H1 (cell line): ENCODE measurements around the gene NT5DC1. TPM values are rescaled to one million over a fixed set of nuclear protein-coding genes. Genes with fewer than 3 reads are reported as not detected.

ENCODE experiments used
- CTCF ChIA-PET: fragments of 300-600 bp; sonication (Branson Sonifier 250); formaldehyde crosslinking; loops from one replicate; lab custom pipeline; 2021; ENCODE audit not compliant: partially characterized antibody; lab: Charles Lee
- POLR2A ChIA-PET: fragments of 300-600 bp; sonication (Branson Sonifier 250); formaldehyde crosslinking; loops from one replicate; lab custom pipeline; 2021; ENCODE audit warnings: inconsistent platforms; ENCODE audit not compliant: partially characterized antibody; lab: Charles Lee
- DNase-seq, 2 experiments: peaks; one replicate each; pipeline versions ENCODE4 v3.0.0 to v3.0.0-alpha.2; 2010 to 2022; ENCODE audit warnings: low spot score in 2 of 2, low read depth in 1 of 2, mixed read lengths in 1 of 2
- FAIRE-seq: peaks from 2 replicates; lab custom pipeline; 2011; peaks lifted over from hg19 to GRCh38; lab: Jason Lieb, UNC
- H2AFZ ChIP-seq: 2 replicates; pipeline ENCODE4 v1.8.1; 2012; ENCODE audit warnings: low read length, inconsistent platforms
- H2AK5ac ChIP-seq: 2 replicates; pipeline ENCODE4 v1.6.1; 2013; ENCODE audit warnings: low read depth, low read length
- H2BK120ac ChIP-seq: replicated peaks from 2 replicates; pipeline ENCODE3; 2013; ENCODE audit warnings: low read depth, low read length, inconsistent platforms
- H2BK12ac ChIP-seq: 2 replicates; pipeline ENCODE4 v1.6.1; 2013; ENCODE audit warnings: low read depth, low read length
- H2BK15ac ChIP-seq: 2 replicates; pipeline ENCODE4 v1.6.1; 2013; ENCODE audit warnings: low read length
- H2BK20ac ChIP-seq: 2 replicates; pipeline ENCODE4 v1.6.1; 2013; ENCODE audit warnings: low read length
- H2BK5ac ChIP-seq: 2 replicates; pipeline ENCODE4 v1.6.1; 2013; ENCODE audit warnings: low read depth, low read length
- H3K14ac ChIP-seq: 2 replicates; pipeline ENCODE4 v1.6.1; 2013; ENCODE audit warnings: inconsistent platforms; ENCODE audit not compliant: insufficient read length
- H3K18ac ChIP-seq: 2 replicates; pipeline ENCODE4 v1.6.1; 2013; ENCODE audit warnings: low read length; ENCODE audit errors: extremely low read depth
- H3K23ac ChIP-seq: 2 replicates; pipeline ENCODE4 v1.6.1; 2013; ENCODE audit warnings: inconsistent platforms; ENCODE audit not compliant: insufficient read length
- H3K23me2 ChIP-seq: 2 replicates; pipeline ENCODE4 v1.6.1; 2013; ENCODE audit warnings: low read depth, low read length
- H3K27ac ChIP-seq: 2 replicates; pipeline ENCODE4 v1.6.1; 2011; ENCODE audit warnings: low read depth, low read length, inconsistent platforms
- H3K27me3 ChIP-seq, 4 experiments: replicated peaks in 1 of 4; 1 replicate in 1 of 4; 2 replicates in 3 of 4; pipeline versions ENCODE4 v1.6.1 to v1.8.1; 2011 to 2013; ENCODE audit warnings: low read length in 3 of 4, mild to moderate bottlenecking in 3 of 4, inconsistent platforms in 2 of 4, mixed read lengths in 2 of 4, moderate library complexity in 1 of 4; ENCODE audit not compliant: control insufficient read depth in 3 of 4, insufficient read depth in 3 of 4; ENCODE audit errors: extremely low read depth in 1 of 4
- H3K36me3 ChIP-seq, 4 experiments: 2 replicates each; pipeline versions ENCODE4 v1.6.1 to v1.8.1; 2011 to 2013; ENCODE audit warnings: mild to moderate bottlenecking in 4 of 4, low read length in 3 of 4, moderate library complexity in 2 of 4, control low read depth in 1 of 4, inconsistent platforms in 1 of 4; ENCODE audit not compliant: insufficient read depth in 4 of 4, control insufficient read depth in 2 of 4
- H3K4ac ChIP-seq: replicated peaks from 2 replicates; pipeline ENCODE3; 2013; ENCODE audit warnings: low read length, low read depth, mixed read lengths, inconsistent platforms; ENCODE audit not compliant: insufficient read length
- H3K4me1 ChIP-seq, 4 experiments: replicated peaks in 1 of 4; 1 replicate in 1 of 4; 2 replicates in 3 of 4; pipeline versions ENCODE4 v1.6.1 to v1.8.1; 2011 to 2013; ENCODE audit warnings: low read length in 3 of 4, inconsistent platforms in 2 of 4, mixed read lengths in 1 of 4; ENCODE audit not compliant: insufficient read depth in 4 of 4, control insufficient read depth in 3 of 4
- H3K4me2 ChIP-seq, 2 experiments: 2 replicates each; pipeline versions ENCODE4 v1.6.1 to v1.8.1; 2011 to 2013; ENCODE audit warnings: low read depth in 2 of 2, low read length in 2 of 2, control low read depth in 1 of 2, inconsistent platforms in 1 of 2, mild to moderate bottlenecking in 1 of 2; ENCODE audit not compliant: insufficient read depth in 1 of 2
- H3K4me3 ChIP-seq, 4 experiments: fragments of 200-600, 300-600 bp in 1 of 4; sonication (generic), shearing (Covaris generic), sonication (Bioruptor Twin) in 1 of 4; 2 replicates each; pipeline versions ENCODE4 v1.5.1 to v1.8.1; 2011 to 2016; ENCODE audit warnings: low read length in 4 of 4, low read depth in 3 of 4, control low read depth in 2 of 4, inconsistent platforms in 2 of 4, mild to moderate bottlenecking in 2 of 4, mixed read lengths in 1 of 4, moderate library complexity in 1 of 4; ENCODE audit not compliant: insufficient read depth in 2 of 4; ENCODE audit errors: extremely low read depth in 1 of 4
- H3K56ac ChIP-seq: replicated peaks from 2 replicates; pipeline ENCODE3; 2013; ENCODE audit warnings: low read depth, mild to moderate bottlenecking, mixed read lengths, low read length, inconsistent platforms; ENCODE audit not compliant: insufficient read length
- H3K79me1 ChIP-seq: 2 replicates; pipeline ENCODE4 v1.6.1; 2013; ENCODE audit warnings: low read depth, low read length, control low read depth
- H3K79me2 ChIP-seq, 2 experiments: 2 replicates each; pipeline versions ENCODE4 v1.6.1 to v1.8.1; 2012 to 2013; ENCODE audit warnings: low read length in 2 of 2, mild to moderate bottlenecking in 2 of 2, inconsistent platforms in 1 of 2; ENCODE audit not compliant: insufficient read depth in 2 of 2, control insufficient read depth in 1 of 2
- H3K9ac ChIP-seq, 4 experiments: replicated peaks in 1 of 4; 1 replicate in 1 of 4; 2 replicates in 3 of 4; pipeline versions ENCODE4 v1.6.1 to v1.8.1; 2011 to 2013; ENCODE audit warnings: low read depth in 3 of 4, low read length in 3 of 4, control low read depth in 2 of 4, mild to moderate bottlenecking in 2 of 4, moderate library complexity in 2 of 4, inconsistent platforms in 1 of 4; ENCODE audit errors: extremely low read depth in 1 of 4
- H3K9me3 ChIP-seq, 2 experiments: 2 replicates each; pipeline versions ENCODE4 v1.6.1 to v1.8.1; 2012 to 2013; ENCODE audit warnings: mild to moderate bottlenecking in 2 of 2, moderate library complexity in 2 of 2, control low read depth in 1 of 2, inconsistent platforms in 1 of 2, low read depth in 1 of 2, low read length in 1 of 2, mixed read lengths in 1 of 2; ENCODE audit not compliant: insufficient read depth in 2 of 2
- H4K20me1 ChIP-seq, 2 experiments: replicated peaks in 1 of 2; 2 replicates each; pipeline versions ENCODE3 to v1.8.1; 2011 to 2013; ENCODE audit warnings: inconsistent platforms in 2 of 2, low read length in 2 of 2, mild to moderate bottlenecking in 1 of 2; ENCODE audit not compliant: insufficient read depth in 2 of 2, control insufficient read depth in 1 of 2
- H4K5ac ChIP-seq: 2 replicates; pipeline ENCODE4 v1.6.1; 2013; ENCODE audit warnings: low read length, low read depth, mixed read lengths, inconsistent platforms; ENCODE audit not compliant: insufficient read length
- H4K8ac ChIP-seq: 2 replicates; pipeline ENCODE4 v1.8.0; 2013; ENCODE audit warnings: mild to moderate bottlenecking, moderate library complexity, low read length, inconsistent platforms; ENCODE audit not compliant: insufficient read depth; ENCODE audit errors: extremely low read depth
- H4K91ac ChIP-seq: replicated peaks from 2 replicates; pipeline ENCODE3; 2013; ENCODE audit warnings: low read length, mixed read lengths, inconsistent platforms; ENCODE audit not compliant: insufficient read length
- ATF2 ChIP-seq: IDR thresholded peaks from 2 replicates; pipeline ENCODE4 v1.6.1; 2012; ENCODE audit warnings: low read length, inconsistent platforms
- HDAC6 ChIP-seq: IDR thresholded peaks from one replicate; pipeline ENCODE4 v1.7.1; 2012; ENCODE audit warnings: low read depth, mild to moderate bottlenecking, inconsistent platforms, low read length, moderate library complexity
- JUN ChIP-seq: IDR thresholded peaks from 2 replicates; pipeline ENCODE4 v1.6.1; 2011; ENCODE audit warnings: low read depth, mild to moderate bottlenecking, improper control_type of control experiment, low read length
- MAX ChIP-seq: IDR thresholded peaks from 2 replicates; pipeline ENCODE4 v1.6.1; 2012; ENCODE audit warnings: inconsistent platforms
- NANOG ChIP-seq: IDR thresholded peaks from 2 replicates; pipeline ENCODE4 v1.6.1; 2011; ENCODE audit warnings: low read length, low read depth, mild to moderate bottlenecking, inconsistent platforms; ENCODE audit not compliant: insufficient read depth, poor library complexity, severe bottlenecking
- POLR2AphosphoS5 ChIP-seq: IDR thresholded peaks from 2 replicates; pipeline ENCODE4 v1.6.1; 2011; ENCODE audit warnings: low read depth, low read length
- POU5F1 ChIP-seq: IDR thresholded peaks from 2 replicates; pipeline ENCODE4 v1.6.1; 2011; ENCODE audit warnings: low read depth, mild to moderate bottlenecking, low read length, moderate library complexity
- RBBP5 ChIP-seq: IDR thresholded peaks from 2 replicates; pipeline ENCODE4 v1.7.1; 2012; ENCODE audit warnings: low read depth, mild to moderate bottlenecking, inconsistent platforms, low read length, moderate library complexity, borderline replicate concordance
- RFX5 ChIP-seq: IDR thresholded peaks from 2 replicates; pipeline ENCODE4 v1.6.1; 2011; ENCODE audit warnings: low read depth, low read length, improper control_type of control experiment, borderline replicate concordance
- SP1 ChIP-seq: IDR thresholded peaks from 2 replicates; pipeline ENCODE4 v1.6.1; 2011; ENCODE audit warnings: low read depth, low read length
- SP4 ChIP-seq: IDR thresholded peaks from 2 replicates; pipeline ENCODE4 v1.6.1; 2012; ENCODE audit warnings: low read length, inconsistent platforms
- TEAD4 ChIP-seq: IDR thresholded peaks from 2 replicates; pipeline ENCODE4 v1.6.1; 2012; ENCODE audit warnings: low read depth, low read length, inconsistent platforms, mixed read lengths
- ZNF274 ChIP-seq: IDR thresholded peaks from 2 replicates; pipeline ENCODE4 v1.7.0; 2012; ENCODE audit warnings: low read length, borderline replicate concordance; ENCODE audit errors: extremely low read depth
- WGBS, 2 experiments: shearing (Covaris generic) in 1 of 2; methylation state at CpG; one replicate each; pipeline versions ENCODE4 v1.1.6 to v1.1.7; 2013 to 2015; ENCODE audit warnings: low lambda C conversion rate in 2 of 2, mixed read lengths in 2 of 2, inconsistent platforms in 1 of 2, low coverage in 1 of 2, missing lambda C conversion rate in 1 of 2; ENCODE audit not compliant: insufficient replicate concordance in 2 of 2, insufficient coverage in 1 of 2, insufficient read length in 1 of 2; ENCODE audit errors: extremely low coverage in 1 of 2, missing lambda C conversion rate in 1 of 2; 5-methylcytosine and 5-hydroxymethylcytosine counted together
- polyA plus RNA-seq, 7 experiments: library from polyadenylated mRNA; depleted of rRNA in 3 of 7; stranded (reverse) in 5 of 7; unstranded in 2 of 7; fragments of >200 nt in 5 of 7; fragments of 200-250 nt in 2 of 7; gene quantifications; 1 replicate in 5 of 7; 2 replicates in 1 of 7; 4 replicates in 1 of 7; pipeline versions ENCODE4 v1.2.1 to v1.2.3, GENCODE V29; 2011 to 2013; ENCODE audit warnings: missing spikeins in 2 of 7, mixed read lengths in 2 of 7
- total RNA-seq: library from RNA; stranded (reverse); fragmentation: NEBNext Ultra II Directional; extraction: Animal tissue kit (Norgen Biotek cat#: 25700); gene quantifications from 2 replicates; pipeline ENCODE4 v1.2.1, GENCODE V29; 2021

NT5DC1 gene
- total and polyA plus RNA-seq, 2 of the 8 experiments (the other 6 are each of a cell fraction or from before 2014, with no cell fraction given), result 25.3 to 72.7 TPM

- Histone ChIP-seq H2BK15ac (no peak overlapping the region), H3K4me2 (no peak overlapping the region), H3K4me1 (peaks cover 0 to 25% (median 16%) of the 10 kb centered on the region in 4 experiments), H3K9ac (no peak overlapping the region), H2BK20ac (no peak overlapping the region), H3K23me2 (no peaks in the 10 kb centered on the region), H4K5ac (no peak overlapping the region), H4K20me1 (no peaks in the 10 kb centered on the region), H2BK5ac (no peak overlapping the region), H3K36me3 (peaks cover 7 to 51% (median 30%) of the 10 kb centered on the region in 4 experiments), H4K8ac (no peak overlapping the region), H3K4ac (no peak overlapping the region), H3K18ac (no peak overlapping the region), H4K91ac (no peak overlapping the region), H3K23ac (no peak overlapping the region), H3K9me3 (no peaks in the 10 kb centered on the region), H3K14ac (no peak overlapping the region), H3K27ac (no peak overlapping the region), H2BK120ac (no peak overlapping the region), H3K79me2 (peaks cover 0 to 20% of the 10 kb centered on the region in 2 experiments; a peak in 2 of 4 replicates), H3K27me3 (no peaks in the 10 kb centered on the region), H3K56ac (no peak overlapping the region), H2BK12ac (no peak overlapping the region), H2AK5ac (no peak overlapping the region), H2AFZ (no peak overlapping the region), H3K4me3 (no peak overlapping the region), H3K79me1 (no peaks in the 10 kb centered on the region)
- FAIRE-seq (no peak), DNase-seq (no peak)
- WGBS, 2 experiments, result 80% methylated on average over 1 of the region's 1 CpG; no CpG with 5 or more reads in 1 of the 2 experiments
- CTCF ChIA-PET, result interaction anchor here (0.9 to 2.3 kb wide), 7 partner anchors 9 to 172 kb away, joined by 3 to 11 read pairs (median 3); no protein-coding TSS in a partner anchor
- POLR2A ChIA-PET, result interaction anchor here (1.4 kb wide), 1 partner anchor 14 kb away, joined by 5 read pairs; no protein-coding TSS in a partner anchor
- TF ChIP-seq SP1 (no peak), ZNF274 (no peak), POLR2AphosphoS5 (no peak), NANOG (no peak), POU5F1 (no peak), RFX5 (no peak), MAX (no peak), SP4 (no peak), TEAD4 (no peak), RBBP5 (no peak), HDAC6 (no peak), JUN (no peak), ATF2 (no peak)
These were observed 8.2 kb downstream of the NT5DC1 start for GRCh38 chr6:116108836-116109235.
